Stimulated activated CD8-positive, alpha-beta memory T cell treated with anti-CD3 and anti-CD28 coated beads, Interleukin-15, amount 100 ng/mL, for 48 hours (primary cell): Measurements from ENCODE around the gene ZNG1B.
"Not testable (repeated sequence)": the region's sequence is repeated elsewhere in the genome, so short reads cannot be mapped to it uniquely, and the experiment has no call there.

Experiments used
- DNase-seq, 2 donors: peaks; one replicate each; pipeline ENCODE4 v3.0.0-alpha.2; 2020; ENCODE audit warnings: low read depth in 2 of 2

Gene ZNG1B

GRCh38 chr2:113503094-113504042, 65.9 kb downstream of the ZNG1B start:
- DNase-seq: peak in 1 of 2 donors; percentile 31

GRCh38 chr2:113504081-113504480, 66.6 kb downstream of the ZNG1B start:
- not testable (repeated sequence) for DNase-seq

- not testable (repeated sequence) for DNase-seq
Measured at GRCh38 chr2:113507394-113508140, 70.1 kb downstream of the ZNG1B start.

GRCh38 chr2:113508187-113508586, 70.7 kb downstream of the ZNG1B start:
- not testable (repeated sequence) for DNase-seq

- DNase-seq: not testable (repeated sequence)
Measured at GRCh38 chr2:113510913-113511312, 73.4 kb downstream of the ZNG1B start.

- not testable (repeated sequence) for DNase-seq
Measured at GRCh38 chr2:113511859-113512258, 74.4 kb downstream of the ZNG1B start.

GRCh38 chr2:113515457-113515856, 78.0 kb downstream of the ZNG1B start:
- not testable (repeated sequence) for DNase-seq

- DNase-seq: not testable (repeated sequence)
Measured at GRCh38 chr2:113515995-113516394, 78.5 kb downstream of the ZNG1B start.

GRCh38 chr2:113517025-113517424, 79.5 kb downstream of the ZNG1B start:
- DNase-seq: not testable (repeated sequence)

- DNase-seq: not testable (repeated sequence)
Measured at GRCh38 chr2:113520837-113521236, 83.3 kb downstream of the ZNG1B start.

- not testable (repeated sequence) for DNase-seq
Measured at GRCh38 chr2:113521492-113521891, 84.0 kb downstream of the ZNG1B start.

- DNase-seq: not testable (repeated sequence)
Measured at GRCh38 chr2:113524986-113525385, 87.5 kb downstream of the ZNG1B start.

- not testable (repeated sequence) for DNase-seq
Measured at GRCh38 chr2:113527350-113528045, 90.0 kb downstream of the ZNG1B start.

GRCh38 chr2:113528126-113528525, 90.6 kb downstream of the ZNG1B start:
- not testable (repeated sequence) for DNase-seq

GRCh38 chr2:113528904-113529303, 91.4 kb downstream of the ZNG1B start:
- not testable (repeated sequence) for DNase-seq

GRCh38 chr2:113532991-113533390, 95.5 kb downstream of the ZNG1B start:
- not testable (repeated sequence) for DNase-seq

- DNase-seq: not testable (repeated sequence)
Measured at GRCh38 chr2:113536573-113536972, 99.1 kb downstream of the ZNG1B start.

- DNase-seq: not testable (repeated sequence)
Measured at GRCh38 chr2:113540834-113541203, 103.3 kb downstream of the ZNG1B start.

GRCh38 chr2:113541204-113541975, 103.9 kb downstream of the ZNG1B start:
- DNase-seq: not testable (repeated sequence)

- not testable (repeated sequence) for DNase-seq
Measured at GRCh38 chr2:113541976-113542485, 104.5 kb downstream of the ZNG1B start.

GRCh38 chr2:113542529-113542928, 105.0 kb downstream of the ZNG1B start:
- not testable (repeated sequence) for DNase-seq
